Activated gamma-delta T cell (primary cell): Measurements from ENCODE around the gene VPS36.
"Not testable (repeated sequence)": the region's sequence is repeated elsewhere in the genome, so short reads cannot be mapped to it uniquely, and the experiment has no call there.

Experiments
- DNase-seq: peaks from one replicate; lab custom pipeline; 2025; lab: John Stamatoyannopoulos, UW
- total RNA-seq, 2 donors: gene quantifications; one replicate each; lab custom pipeline; 2026; lab: John Stamatoyannopoulos, UW

VPS36 gene
- total RNA-seq: 107 to 118 reads per million in 2 donors

GRCh38 chr13:52450012-52450792 is at the start of gene VPS36:
Gene VPS36, minus strand, starts transcription at chr13:52450634. Its CDS starts 40 bp downstream, at chr13:52450594.
- peak; percentile 88 for DNase-seq

GRCh38 chr13:52497979-52498378 is 47.5 kb upstream of the VPS36 start:
- not testable (repeated sequence) for DNase-seq

GRCh38 chr13:52494241-52494640 is 43.8 kb upstream of the VPS36 start:
- not testable (repeated sequence) for DNase-seq

GRCh38 chr13:52491015-52491414 is 40.6 kb upstream of the VPS36 start:
- DNase-seq: not testable (repeated sequence)

- not testable (repeated sequence) for DNase-seq
Observed at GRCh38 chr13:52488763-52489162, 38.3 kb upstream of the VPS36 start.

- not testable (repeated sequence) for DNase-seq
Observed at GRCh38 chr13:52487078-52487477, 36.6 kb upstream of the VPS36 start.

- DNase-seq: not testable (repeated sequence)
Observed at GRCh38 chr13:52480677-52481428, 30.4 kb upstream of the VPS36 start.

GRCh38 chr13:52468487-52468886 is 18.1 kb upstream of the VPS36 start:
- not testable (repeated sequence) for DNase-seq

GRCh38 chr13:52463526-52463925 is 13.1 kb upstream of the VPS36 start:
- DNase-seq: no peak

- no peak for DNase-seq
Observed at GRCh38 chr13:52461265-52461664, 10.8 kb upstream of the VPS36 start.

- no peak for DNase-seq
Observed at GRCh38 chr13:52459668-52460067, 9.2 kb upstream of the VPS36 start.

GRCh38 chr13:52455677-52456041 is 5.2 kb upstream of the VPS36 start:
- DNase-seq: peak; percentile 57

GRCh38 chr13:52454820-52455676 is 4.6 kb upstream of the VPS36 start, which contains the start of gene CKAP2:
Gene CKAP2, plus strand, starts transcription at chr13:52455478. Its CDS starts 79 bp downstream, at chr13:52455557.
- DNase-seq: peak; percentile 85

GRCh38 chr13:52454459-52454819 is 4.0 kb upstream of the VPS36 start:
- DNase-seq: no peak

- no peak for DNase-seq
Observed at GRCh38 chr13:52452470-52452869, 2.0 kb upstream of the VPS36 start.

- no peak for DNase-seq
Observed at GRCh38 chr13:52451135-52451804, 836 bp upstream of the VPS36 start.

- no peak for DNase-seq
Observed at GRCh38 chr13:52450793-52451116, 321 bp upstream of the VPS36 start.

GRCh38 chr13:52449331-52450011 is 963 bp downstream of the VPS36 start:
- DNase-seq: no peak

GRCh38 chr13:52447815-52448552 is 2.5 kb downstream of the VPS36 start:
- DNase-seq: no peak

GRCh38 chr13:52447354-52447753 is 3.1 kb downstream of the VPS36 start:
- no peak for DNase-seq
